HG03378 (cell line): ENCODE data around the gene CNTN1.

ENCODE experiments used
- ATAC-seq: cut with Tn5 transposase; IDR thresholded peaks from one replicate; pipeline ENCODE4 v1.9.1; 2021; ENCODE audit warnings: mild to moderate bottlenecking, moderate library complexity; ENCODE audit not compliant: unreplicated experiment

Gene CNTN1

GRCh38 chr12:40691913-40692764 lies at the start of gene CNTN1:
CNTN1 (plus strand) TSS chr12:40692439.
- ATAC-seq: no peak

GRCh38 chr12:40643506-40643905 lies 48.7 kb upstream of the CNTN1 start:
- no peak for ATAC-seq

- no peak for ATAC-seq
These were observed 48.3 kb upstream of the CNTN1 start for GRCh38 chr12:40643976-40644375.

GRCh38 chr12:40644708-40645107 lies 47.5 kb upstream of the CNTN1 start:
- no peak for ATAC-seq

- ATAC-seq: no peak
These were observed 46.9 kb upstream of the CNTN1 start for GRCh38 chr12:40645361-40645760.

- ATAC-seq: no peak
These were observed 45.8 kb upstream of the CNTN1 start for GRCh38 chr12:40646456-40646855.

GRCh38 chr12:40646911-40647310 lies 45.3 kb upstream of the CNTN1 start:
- ATAC-seq: no peak

GRCh38 chr12:40647651-40648050 lies 44.6 kb upstream of the CNTN1 start:
- ATAC-seq: no peak

- ATAC-seq: no peak
These were observed 43.7 kb upstream of the CNTN1 start for GRCh38 chr12:40648519-40648918.

GRCh38 chr12:40650038-40650704 lies 42.1 kb upstream of the CNTN1 start:
- no peak for ATAC-seq

GRCh38 chr12:40655451-40655850 lies 36.8 kb upstream of the CNTN1 start:
- ATAC-seq: no peak

- ATAC-seq: no peak
These were observed 29.9 kb upstream of the CNTN1 start for GRCh38 chr12:40662366-40662765.

- ATAC-seq: no peak
These were observed 28.5 kb upstream of the CNTN1 start for GRCh38 chr12:40663781-40664180.

- ATAC-seq: no peak
These were observed 24.1 kb upstream of the CNTN1 start for GRCh38 chr12:40668099-40668529.

- ATAC-seq: no peak
These were observed 19.4 kb upstream of the CNTN1 start for GRCh38 chr12:40672741-40673271.

- no peak for ATAC-seq
These were observed 11.1 kb upstream of the CNTN1 start for GRCh38 chr12:40681148-40681547.

- no peak for ATAC-seq
These were observed 7.3 kb upstream of the CNTN1 start for GRCh38 chr12:40684986-40685385.

GRCh38 chr12:40688085-40688725 lies 4.0 kb upstream of the CNTN1 start:
- ATAC-seq: no peak

- ATAC-seq: no peak
These were observed 2.7 kb upstream of the CNTN1 start for GRCh38 chr12:40689576-40689975.

- ATAC-seq: no peak
These were observed 547 bp downstream of the CNTN1 start for GRCh38 chr12:40692765-40693206.

GRCh38 chr12:40693207-40693821 lies 1.1 kb downstream of the CNTN1 start:
- no peak for ATAC-seq
